Glutamatergic neuron (in vitro differentiated cells): ENCODE measurements around the gene ANKH. TPM values are rescaled to one million over a fixed set of nuclear protein-coding genes. Genes with fewer than 3 reads are reported as not detected.

Source experiments
- DNase-seq: peaks from one replicate; pipeline ENCODE4 v3.0.0; 2022
- H3K27ac Mint-ChIP-seq: one replicate; pipeline ENCODE4 v1.8.0; 2020; ENCODE audit warnings: mild to moderate bottlenecking, mixed read lengths, inconsistent platforms; ENCODE audit not compliant: unreplicated experiment
- H3K27me3 Mint-ChIP-seq: one replicate; pipeline ENCODE4 v1.8.0; 2020; ENCODE audit warnings: mild to moderate bottlenecking, moderate library complexity, mixed read lengths, inconsistent platforms; ENCODE audit not compliant: unreplicated experiment
- H3K36me3 Mint-ChIP-seq: one replicate; pipeline ENCODE4 v1.8.0; 2020; ENCODE audit warnings: mild to moderate bottlenecking, mixed read lengths, inconsistent platforms; ENCODE audit not compliant: unreplicated experiment
- H3K4me1 Mint-ChIP-seq: one replicate; pipeline ENCODE4 v1.8.0; 2020; ENCODE audit warnings: mild to moderate bottlenecking, low read depth, mixed read lengths, inconsistent platforms; ENCODE audit not compliant: unreplicated experiment
- H3K4me3 Mint-ChIP-seq: one replicate; pipeline ENCODE4 v1.8.0; 2020; ENCODE audit warnings: mild to moderate bottlenecking, mixed read lengths, inconsistent platforms; ENCODE audit not compliant: unreplicated experiment
- H3K9me3 Mint-ChIP-seq: one replicate; pipeline ENCODE4 v1.8.0; 2020; ENCODE audit warnings: mild to moderate bottlenecking, moderate library complexity, mixed read lengths, inconsistent platforms; ENCODE audit not compliant: unreplicated experiment
- total RNA-seq: library from RNA; stranded (reverse); fragmentation: NEBNext Ultra II Directional; extraction: Animal tissue kit (Norgen Biotek cat#: 25700); gene quantifications from one replicate; pipeline ENCODE4 v1.2.1, GENCODE V29; 2021; ENCODE audit not compliant: unreplicated experiment
- TF ChIP-seq, protein P1 (sequence below): fragments of 200-600 bp; sonication (generic); IDR thresholded peaks from one replicate; pipeline ENCODE4 v1.5.0; 2021; ENCODE audit not compliant: partially characterized antibody, unreplicated experiment

ANKH gene
- total RNA-seq, 1 donor from 2014 or later: 83.3 TPM

DNA sequence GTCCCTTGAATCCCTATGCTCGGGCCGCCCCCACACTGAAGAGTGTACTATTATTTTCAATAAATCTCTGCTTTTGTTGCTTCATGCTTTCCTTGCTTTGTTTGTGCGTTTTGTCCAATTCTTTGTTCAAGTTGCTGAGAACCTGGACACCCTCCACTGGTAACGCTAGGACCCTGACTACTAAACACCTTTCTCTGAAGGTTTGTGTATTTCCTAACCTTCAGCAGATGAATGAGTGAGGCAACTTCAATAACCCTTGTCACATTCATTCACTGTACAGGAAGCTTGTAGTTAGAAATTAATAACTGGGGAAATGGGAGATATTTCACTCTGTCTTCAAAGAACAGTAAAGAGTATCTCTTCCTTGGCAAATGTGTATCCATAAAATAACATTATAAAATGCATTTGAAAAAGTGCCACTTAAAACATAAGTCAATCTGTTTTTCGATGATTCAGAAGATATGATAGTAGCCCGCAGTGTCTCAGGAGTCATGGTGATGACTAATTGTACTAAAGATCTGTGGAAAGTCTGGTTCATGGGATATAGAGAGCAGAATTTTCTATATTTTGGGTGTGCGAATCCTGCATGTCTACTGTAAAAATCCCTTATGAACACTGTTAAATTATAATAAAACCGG, 43.2 kb upstream of the ANKH start:
- Mint-ChIP-seq H3K27me3 (peaks cover 3% of the 10 kb centered on the region), H3K4me3 (no peak overlapping the region), H3K36me3 (no peaks in the 10 kb centered on the region), H3K9me3 (peaks cover 1% of the 10 kb centered on the region), H3K27ac (no peak overlapping the region), H3K4me1 (no peaks in the 10 kb centered on the region)
- TF ChIP-seq, protein P1, sequence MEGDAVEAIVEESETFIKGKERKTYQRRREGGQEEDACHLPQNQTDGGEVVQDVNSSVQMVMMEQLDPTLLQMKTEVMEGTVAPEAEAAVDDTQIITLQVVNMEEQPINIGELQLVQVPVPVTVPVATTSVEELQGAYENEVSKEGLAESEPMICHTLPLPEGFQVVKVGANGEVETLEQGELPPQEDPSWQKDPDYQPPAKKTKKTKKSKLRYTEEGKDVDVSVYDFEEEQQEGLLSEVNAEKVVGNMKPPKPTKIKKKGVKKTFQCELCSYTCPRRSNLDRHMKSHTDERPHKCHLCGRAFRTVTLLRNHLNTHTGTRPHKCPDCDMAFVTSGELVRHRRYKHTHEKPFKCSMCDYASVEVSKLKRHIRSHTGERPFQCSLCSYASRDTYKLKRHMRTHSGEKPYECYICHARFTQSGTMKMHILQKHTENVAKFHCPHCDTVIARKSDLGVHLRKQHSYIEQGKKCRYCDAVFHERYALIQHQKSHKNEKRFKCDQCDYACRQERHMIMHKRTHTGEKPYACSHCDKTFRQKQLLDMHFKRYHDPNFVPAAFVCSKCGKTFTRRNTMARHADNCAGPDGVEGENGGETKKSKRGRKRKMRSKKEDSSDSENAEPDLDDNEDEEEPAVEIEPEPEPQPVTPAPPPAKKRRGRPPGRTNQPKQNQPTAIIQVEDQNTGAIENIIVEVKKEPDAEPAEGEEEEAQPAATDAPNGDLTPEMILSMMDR: no peak
- DNase-seq: no peak

DNA sequence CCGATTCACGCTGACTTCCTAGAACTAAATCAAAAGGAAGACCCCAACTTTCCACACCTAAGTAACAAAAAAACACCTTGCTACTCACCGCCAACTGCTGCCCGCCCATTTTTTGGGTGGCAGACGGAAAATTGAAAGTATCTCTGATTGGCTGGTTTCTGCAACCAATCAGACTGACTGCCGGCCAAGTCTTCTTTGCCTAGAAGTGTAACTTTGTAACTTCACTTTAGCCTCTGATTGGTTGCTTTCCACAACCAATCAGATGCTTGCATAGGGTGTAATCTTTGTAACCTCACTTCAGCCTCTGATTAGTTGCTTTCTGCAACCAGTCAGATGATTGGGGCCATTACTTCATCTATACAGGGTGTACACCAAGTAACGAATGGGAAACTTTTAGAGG, 42.6 kb upstream of the ANKH start:
- no peak overlapping the region for H3K27ac Mint-ChIP-seq
- H3K36me3 Mint-ChIP-seq: no peaks in the 10 kb centered on the region
- no peak overlapping the region for H3K4me3 Mint-ChIP-seq
- H3K27me3 Mint-ChIP-seq: peaks cover 3% of the 10 kb centered on the region
- peaks cover 1% of the 10 kb centered on the region for H3K9me3 Mint-ChIP-seq
- TF ChIP-seq, protein P1: no peak
- no peak for DNase-seq
- H3K4me1 Mint-ChIP-seq: no peaks in the 10 kb centered on the region

DNA sequence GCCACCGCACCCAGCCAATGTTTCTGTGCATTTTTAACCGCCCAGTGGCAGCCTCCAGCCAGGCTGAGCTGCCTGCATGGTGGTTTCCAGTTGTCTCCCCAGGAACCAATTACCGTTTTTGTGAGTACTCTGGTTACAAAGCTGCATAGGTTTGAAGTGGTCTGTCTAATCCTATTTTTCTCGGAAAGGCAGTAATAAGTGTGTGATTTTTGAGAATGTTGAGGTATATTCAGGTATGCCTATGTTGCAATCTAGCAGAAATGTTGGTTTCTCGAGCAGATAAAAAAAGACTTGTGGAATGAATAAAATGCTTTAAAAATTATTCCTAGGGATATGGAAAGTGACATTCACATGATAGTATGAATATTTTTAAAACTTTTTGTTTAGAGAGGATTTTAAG, 41.5 kb upstream of the ANKH start:
- DNase-seq: no peak
- H3K27me3 Mint-ChIP-seq: peaks cover 3% of the 10 kb centered on the region
- H3K27ac Mint-ChIP-seq: no peak overlapping the region
- TF ChIP-seq, protein P1: no peak
- no peaks in the 10 kb centered on the region for H3K36me3 Mint-ChIP-seq
- no peak overlapping the region for H3K4me3 Mint-ChIP-seq
- H3K4me1 Mint-ChIP-seq: no peaks in the 10 kb centered on the region
- H3K9me3 Mint-ChIP-seq: no peaks in the 10 kb centered on the region

DNA sequence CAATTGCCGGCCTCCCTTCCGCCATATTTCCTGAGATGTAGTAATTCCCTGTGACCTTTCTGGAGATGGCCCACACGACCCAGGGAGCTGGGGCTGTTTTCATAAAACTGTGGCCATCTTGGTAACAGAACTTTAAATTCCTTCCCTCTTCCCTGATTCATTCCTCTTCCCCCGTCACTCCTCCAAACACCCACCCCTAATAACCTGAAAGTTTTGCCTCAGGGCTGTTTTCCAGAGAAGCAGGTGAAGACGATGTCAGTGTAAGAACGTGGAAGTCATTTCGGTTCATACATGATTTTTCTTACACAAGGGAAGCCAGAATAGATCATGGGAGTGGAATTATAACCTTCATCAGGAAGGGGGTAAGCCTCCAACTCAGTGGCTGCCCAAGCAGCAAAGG, 40.6 kb upstream of the ANKH start:
- Mint-ChIP-seq H3K27me3 (peaks cover 3% of the 10 kb centered on the region), H3K36me3 (no peaks in the 10 kb centered on the region), H3K4me3 (no peak overlapping the region), H3K4me1 (no peaks in the 10 kb centered on the region), H3K27ac (no peak overlapping the region), H3K9me3 (no peaks in the 10 kb centered on the region)
- TF ChIP-seq, protein P1: no peak
- no peak for DNase-seq

DNA sequence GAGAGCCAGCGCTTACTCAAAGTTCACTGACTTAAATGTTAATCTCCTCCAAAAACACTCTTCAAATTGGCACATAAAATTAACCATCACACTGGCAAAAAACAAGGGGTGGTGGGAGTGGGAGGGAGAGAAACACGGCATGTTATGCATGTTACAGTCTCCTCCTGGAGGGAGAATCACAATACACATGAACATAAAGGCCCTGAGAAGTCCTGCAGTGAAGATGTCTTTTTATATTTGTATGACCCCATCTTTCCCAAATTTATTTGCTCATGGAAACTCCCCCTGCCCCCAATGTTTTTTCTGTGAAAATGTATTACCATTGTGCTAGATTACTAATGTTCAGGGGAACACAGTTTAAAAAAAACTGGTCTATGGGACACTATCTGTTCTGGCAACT, 37.8 kb upstream of the ANKH start:
- DNase-seq: no peak
- Mint-ChIP-seq H3K27ac (no peak overlapping the region), H3K36me3 (no peaks in the 10 kb centered on the region), H3K4me1 (no peaks in the 10 kb centered on the region), H3K4me3 (no peak overlapping the region), H3K9me3 (no peaks in the 10 kb centered on the region), H3K27me3 (peaks cover 2% of the 10 kb centered on the region)
- TF ChIP-seq, protein P1: no peak
